Measurements from ENCODE around the gene TMEM273. TPM values are rescaled to one million over a fixed set of nuclear protein-coding genes. Genes with fewer than 3 reads are reported as not detected.
A peak's percentile ranks its signal among the peaks of the same experiment; 100 is the strongest.

TMEM273 gene
- total and polyA plus RNA-seq, 4 donors: 3.5 to 10.9 (median 6.6) TPM

- Histone ChIP-seq H3K36me3 (ENCODE audit: control insufficient read depth, insufficient read depth, low read length) (no peaks in the 10 kb centered on the region), H3K9me3 (ENCODE audit: control insufficient read depth, insufficient read depth, low read length) (no peaks in the 10 kb centered on the region), H3K4me1 (ENCODE audit: control insufficient read depth, insufficient read depth, low read length) (peaks cover 8% of the 10 kb centered on the region), H3K27ac (ENCODE audit: low read depth, low read length) (no peak overlapping the region), H3K4me3 (ENCODE audit: low read depth, low read length) (no peak overlapping the region), H3K27me3 (ENCODE audit: control insufficient read depth, insufficient read depth, low read length) (no peaks in the 10 kb centered on the region)
- DNase-seq (ENCODE audit: low read depth in 4 of 6, low spot score in 6 of 6): peak; percentile 13 to 86 (median 44)
- WGBS (ENCODE audit: insufficient coverage): 94% methylated on average over 2 of the region's 8 CpGs
Measured at GRCh38 chr10:49161411-49161997, 26.7 kb downstream of the TMEM273 start.

DNA sequence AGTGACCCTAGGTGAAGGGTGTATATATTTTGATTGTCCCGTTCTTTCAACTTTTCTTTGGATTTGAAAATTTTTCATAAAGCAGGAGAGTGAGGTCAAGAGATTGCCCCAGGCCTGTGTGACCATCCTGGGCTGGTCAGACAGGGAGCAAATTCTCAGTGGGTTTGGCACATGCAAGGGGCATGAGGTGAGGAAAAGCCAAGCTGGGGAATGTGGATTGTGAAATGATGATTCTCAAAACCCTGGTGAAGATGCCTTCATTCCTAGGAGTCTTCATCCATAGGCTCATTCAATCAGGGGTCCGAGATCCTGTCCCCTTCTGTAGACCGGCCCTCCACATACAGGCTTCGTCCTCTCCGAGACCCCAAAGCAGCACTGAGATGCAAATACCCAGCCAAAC lies 27.4 kb downstream of the TMEM273 start:
- Histone ChIP-seq H3K4me1 (ENCODE audit: control insufficient read depth, insufficient read depth, low read length) (peaks cover 6% of the 10 kb centered on the region), H3K27ac (ENCODE audit: low read depth, low read length) (no peak overlapping the region), H3K27me3 (ENCODE audit: control insufficient read depth, insufficient read depth, low read length) (no peaks in the 10 kb centered on the region), H3K36me3 (ENCODE audit: control insufficient read depth, insufficient read depth, low read length) (no peaks in the 10 kb centered on the region), H3K4me3 (ENCODE audit: low read depth, low read length) (no peak overlapping the region), H3K9me3 (ENCODE audit: control insufficient read depth, insufficient read depth, low read length) (no peaks in the 10 kb centered on the region)
- DNase-seq (ENCODE audit: low read depth in 4 of 6, low spot score in 6 of 6): no peak
- WGBS (ENCODE audit: insufficient coverage): 95% methylated on average over 2 of the region's 5 CpGs

GRCh38 chr10:49160110-49160509 lies 28.1 kb downstream of the TMEM273 start:
- WGBS (ENCODE audit: insufficient coverage): no CpG with 5 or more reads among the region's 5 CpGs
- no peaks in the 10 kb centered on the region for H3K27me3 ChIP-seq (ENCODE audit: control insufficient read depth, insufficient read depth, low read length)

GRCh38 chr10:49158915-49159314 lies 29.3 kb downstream of the TMEM273 start:
- no CpG with 5 or more reads among the region's 3 CpGs for WGBS (ENCODE audit: insufficient coverage)
- H3K4me3 ChIP-seq (ENCODE audit: low read depth, low read length): no peak overlapping the region
- no peaks in the 10 kb centered on the region for H3K36me3 ChIP-seq (ENCODE audit: control insufficient read depth, insufficient read depth, low read length)
- H3K27me3 ChIP-seq (ENCODE audit: control insufficient read depth, insufficient read depth, low read length): no peaks in the 10 kb centered on the region
- no peak overlapping the region for H3K27ac ChIP-seq (ENCODE audit: low read depth, low read length)
- no peaks in the 10 kb centered on the region for H3K9me3 ChIP-seq (ENCODE audit: control insufficient read depth, insufficient read depth, low read length)
- DNase-seq (ENCODE audit: low read depth in 4 of 6, low spot score in 6 of 6): no peak
- H3K4me1 ChIP-seq (ENCODE audit: control insufficient read depth, insufficient read depth, low read length): peaks cover 3% of the 10 kb centered on the region

More at GRCh38 chr10:49160110-49160509, 28.1 kb downstream of the TMEM273 start:
- Histone ChIP-seq H3K9me3 (ENCODE audit: control insufficient read depth, insufficient read depth, low read length) (no peaks in the 10 kb centered on the region), H3K4me1 (ENCODE audit: control insufficient read depth, insufficient read depth, low read length) (peaks cover 3% of the 10 kb centered on the region), H3K27ac (ENCODE audit: low read depth, low read length) (no peak overlapping the region), H3K36me3 (ENCODE audit: control insufficient read depth, insufficient read depth, low read length) (no peaks in the 10 kb centered on the region), H3K4me3 (ENCODE audit: low read depth, low read length) (no peak overlapping the region)
- no peak for DNase-seq (ENCODE audit: low read depth in 4 of 6, low spot score in 6 of 6)

GRCh38 chr10:49158404-49158803 lies 29.8 kb downstream of the TMEM273 start:
- 44% methylated on average over 1 of the region's 7 CpGs for WGBS (ENCODE audit: insufficient coverage)
- Histone ChIP-seq H3K27ac (ENCODE audit: low read depth, low read length) (no peak overlapping the region), H3K4me1 (ENCODE audit: control insufficient read depth, insufficient read depth, low read length) (peaks cover 3% of the 10 kb centered on the region), H3K4me3 (ENCODE audit: low read depth, low read length) (no peak overlapping the region), H3K9me3 (ENCODE audit: control insufficient read depth, insufficient read depth, low read length) (no peaks in the 10 kb centered on the region), H3K36me3 (ENCODE audit: control insufficient read depth, insufficient read depth, low read length) (no peaks in the 10 kb centered on the region), H3K27me3 (ENCODE audit: control insufficient read depth, insufficient read depth, low read length) (no peaks in the 10 kb centered on the region)
- DNase-seq (ENCODE audit: low read depth in 4 of 6, low spot score in 6 of 6): no peak

DNA sequence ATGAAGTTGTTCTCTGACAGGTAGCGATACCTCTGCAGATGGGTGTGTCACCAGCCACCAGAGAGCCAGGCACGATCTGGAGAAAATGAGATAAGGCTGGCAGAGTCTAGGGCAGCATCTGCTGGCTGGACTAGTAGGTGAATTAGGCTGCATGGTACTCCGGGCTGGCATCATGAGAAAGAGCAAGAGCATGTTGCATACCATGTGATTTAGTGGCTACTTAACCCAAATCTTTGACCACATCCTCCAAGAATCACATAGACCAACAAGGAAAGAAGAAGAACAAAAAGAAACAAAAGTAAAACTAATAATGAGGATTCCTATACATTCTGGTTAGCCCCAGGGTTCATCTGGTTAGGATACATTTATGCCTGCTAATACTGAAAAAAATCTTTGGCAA lies 31.0 kb downstream of the TMEM273 start:
- no peaks in the 10 kb centered on the region for H3K36me3 ChIP-seq (ENCODE audit: control insufficient read depth, insufficient read depth, low read length)
- no peak for DNase-seq (ENCODE audit: low read depth in 4 of 6, low spot score in 6 of 6)
- no peaks in the 10 kb centered on the region for H3K9me3 ChIP-seq (ENCODE audit: control insufficient read depth, insufficient read depth, low read length)
- H3K4me1 ChIP-seq (ENCODE audit: control insufficient read depth, insufficient read depth, low read length): peaks cover 3% of the 10 kb centered on the region
- H3K27me3 ChIP-seq (ENCODE audit: control insufficient read depth, insufficient read depth, low read length): no peaks in the 10 kb centered on the region
- H3K27ac ChIP-seq (ENCODE audit: low read depth, low read length): no peak overlapping the region
- no peak overlapping the region for H3K4me3 ChIP-seq (ENCODE audit: low read depth, low read length)
- 96% methylated on average over 2 of the region's 3 CpGs for WGBS (ENCODE audit: insufficient coverage)

GRCh38 chr10:49154641-49155040 lies 33.5 kb downstream of the TMEM273 start:
- H3K27ac ChIP-seq (ENCODE audit: low read depth, low read length): no peak overlapping the region
- H3K9me3 ChIP-seq (ENCODE audit: control insufficient read depth, insufficient read depth, low read length): no peaks in the 10 kb centered on the region
- peak in 1 of 6 donors; percentile 87 for DNase-seq (ENCODE audit: low read depth in 4 of 6, low spot score in 6 of 6)
- WGBS (ENCODE audit: insufficient coverage): 80% methylated on average over 1 of the region's 6 CpGs
- H3K27me3 ChIP-seq (ENCODE audit: control insufficient read depth, insufficient read depth, low read length): no peaks in the 10 kb centered on the region
- no peaks in the 10 kb centered on the region for H3K4me1 ChIP-seq (ENCODE audit: control insufficient read depth, insufficient read depth, low read length)
- no peak overlapping the region for H3K4me3 ChIP-seq (ENCODE audit: low read depth, low read length)
- no peaks in the 10 kb centered on the region for H3K36me3 ChIP-seq (ENCODE audit: control insufficient read depth, insufficient read depth, low read length)

GRCh38 chr10:49153971-49154370 lies 34.2 kb downstream of the TMEM273 start:
- H3K4me1 ChIP-seq (ENCODE audit: control insufficient read depth, insufficient read depth, low read length): no peaks in the 10 kb centered on the region
- H3K9me3 ChIP-seq (ENCODE audit: control insufficient read depth, insufficient read depth, low read length): no peaks in the 10 kb centered on the region
- DNase-seq (ENCODE audit: low read depth in 4 of 6, low spot score in 6 of 6): no peak
- H3K27me3 ChIP-seq (ENCODE audit: control insufficient read depth, insufficient read depth, low read length): no peaks in the 10 kb centered on the region
- no CpG with 5 or more reads among the region's 1 CpG for WGBS (ENCODE audit: insufficient coverage)
- H3K36me3 ChIP-seq (ENCODE audit: control insufficient read depth, insufficient read depth, low read length): no peaks in the 10 kb centered on the region
- H3K27ac ChIP-seq (ENCODE audit: low read depth, low read length): no peak overlapping the region
- no peak overlapping the region for H3K4me3 ChIP-seq (ENCODE audit: low read depth, low read length)

DNA sequence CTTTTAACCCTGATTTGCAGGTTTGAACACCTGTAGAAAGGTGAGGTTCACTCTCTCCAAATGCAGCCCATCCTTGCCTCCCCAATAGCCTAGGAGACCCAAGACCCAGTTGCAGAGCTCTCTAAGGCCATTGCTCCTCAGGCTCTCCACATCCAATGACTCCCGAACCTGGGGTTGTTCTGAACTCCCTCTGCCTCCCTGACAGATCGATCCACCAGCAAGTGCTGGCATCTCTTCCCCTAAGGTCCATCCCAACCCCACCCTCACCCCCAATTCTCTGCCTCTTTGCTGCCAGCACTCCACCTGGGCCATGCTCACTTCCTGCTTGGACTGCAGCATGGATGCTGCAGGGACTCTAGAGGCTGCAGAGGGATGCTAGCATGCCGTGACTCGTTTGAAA lies 35.1 kb downstream of the TMEM273 start:
- Histone ChIP-seq H3K27ac (ENCODE audit: low read depth, low read length) (no peak overlapping the region), H3K36me3 (ENCODE audit: control insufficient read depth, insufficient read depth, low read length) (no peaks in the 10 kb centered on the region), H3K9me3 (ENCODE audit: control insufficient read depth, insufficient read depth, low read length) (no peaks in the 10 kb centered on the region), H3K27me3 (ENCODE audit: control insufficient read depth, insufficient read depth, low read length) (no peaks in the 10 kb centered on the region), H3K4me3 (ENCODE audit: low read depth, low read length) (no peak overlapping the region), H3K4me1 (ENCODE audit: control insufficient read depth, insufficient read depth, low read length) (no peaks in the 10 kb centered on the region)
- 92% methylated on average over 2 of the region's 4 CpGs for WGBS (ENCODE audit: insufficient coverage)
- DNase-seq (ENCODE audit: low read depth in 4 of 6, low spot score in 6 of 6): no peak

- Histone ChIP-seq H3K27ac (ENCODE audit: low read depth, low read length) (no peak overlapping the region), H3K36me3 (ENCODE audit: control insufficient read depth, insufficient read depth, low read length) (no peaks in the 10 kb centered on the region), H3K9me3 (ENCODE audit: control insufficient read depth, insufficient read depth, low read length) (no peaks in the 10 kb centered on the region), H3K27me3 (ENCODE audit: control insufficient read depth, insufficient read depth, low read length) (no peaks in the 10 kb centered on the region), H3K4me1 (ENCODE audit: control insufficient read depth, insufficient read depth, low read length) (no peaks in the 10 kb centered on the region), H3K4me3 (ENCODE audit: low read depth, low read length) (no peak overlapping the region)
- no peak for DNase-seq (ENCODE audit: low read depth in 4 of 6, low spot score in 6 of 6)
- 82% methylated on average over 3 of the region's 4 CpGs for WGBS (ENCODE audit: insufficient coverage)
Measured at GRCh38 chr10:49152663-49153062, 35.5 kb downstream of the TMEM273 start.

All from spinal cord (tissue), 10 donors.